Testis (tissue), 3 donors: Measurements from ENCODE around the gene DNAH17. TPM values are rescaled to one million over a fixed set of nuclear protein-coding genes. Genes with fewer than 3 reads are reported as not detected.

Experiments used
- DNase-seq: peaks from one replicate; pipeline ENCODE4 v3.0.0-alpha.2; 2019
- H3K27ac ChIP-seq, 2 donors: fragments of 200-600 bp; sonication (generic); one replicate each; pipeline ENCODE4 v1.5.1; 2019
- H3K27me3 ChIP-seq: fragments of 200-600 bp; sonication (generic); one replicate; pipeline ENCODE4 v1.5.1; 2019
- H3K36me3 ChIP-seq: fragments of 200-600 bp; sonication (generic); one replicate; pipeline ENCODE4 v1.5.1; 2017; ENCODE audit warnings: low read depth; ENCODE audit errors: missing control alignments
- H3K4me1 ChIP-seq: fragments of 200-600 bp; sonication (generic); one replicate; pipeline ENCODE4 v1.5.1; 2019
- H3K4me3 ChIP-seq, 2 donors: fragments of 200-600 bp; sonication (generic); one replicate each; pipeline ENCODE4 v1.5.1; 2017 to 2019
- H3K9me3 ChIP-seq: fragments of 200-600 bp; sonication (generic); one replicate; pipeline ENCODE4 v1.5.1; 2017
- CTCF ChIP-seq, 3 experiments: fragments of 450-650 bp in 2 of 3; fragments of 200-600 bp in 1 of 3; sonication (generic) in 1 of 3; IDR thresholded peaks; one replicate each; pipeline ENCODE4 v1.5.1; 2016 to 2019; ENCODE audit warnings: antibody characterized with exemption in 3 of 3, mild to moderate bottlenecking in 2 of 3, moderate library complexity in 1 of 3
- POLR2A ChIP-seq: fragments of 450-650 bp; IDR thresholded peaks from one replicate; pipeline ENCODE4 v1.6.1; 2017; ENCODE audit warnings: antibody characterized with exemption, mild to moderate bottlenecking, moderate library complexity
- WGBS, 2 donors: methylation state at CpG; one replicate each; pipeline ENCODE4 v1.1.5; 2018; 5-methylcytosine and 5-hydroxymethylcytosine counted together
- intact Hi-C: fragments of 100-400 bp; cut with DNase I; formaldehyde crosslinking; loops from one replicate; pipeline ENCODE4 v1.15.1; 2023; ENCODE audit warnings: low total_unique reads
- polyA plus RNA-seq: library from polyadenylated mRNA; stranded (reverse); fragments of 350-450 nt; fragmentation: Illumina TruSeq; extraction: RNeasy Lipid Tissue Mini Kit (QIAGEN cat#74804); gene quantifications from one replicate; pipeline ENCODE4 v1.2.3, GENCODE V29; 2014; ENCODE audit warnings: low read depth, low replicate concordance; ENCODE audit not compliant: insufficient read depth
- total RNA-seq, 2 donors: library from RNA; depleted of rRNA; stranded (reverse); fragments of >200 nt; gene quantifications; one replicate each; pipeline ENCODE4 v1.2.3, GENCODE V29; 2016

The DNAH17 gene
- total and polyA plus RNA-seq, 3 donors from 2014 or later, result 38.5 to 93.1 (median 57.6) TPM

GRCh38 chr17:78380370-78380769, 196.8 kb downstream of the DNAH17 start:
- Histone ChIP-seq H3K27ac (no peak overlapping the region), H3K27me3 (no peaks in the 10 kb centered on the region), H3K4me1 (peaks cover 9% of the 10 kb centered on the region), H3K9me3 (no peaks in the 10 kb centered on the region), H3K36me3 (no peaks in the 10 kb centered on the region), H3K4me3 (no peak overlapping the region)
- 81 to 88% methylated on average over 5 of the region's 5 CpGs for WGBS, 2 donors
- intact Hi-C loops, result no loop called here
- no peak for DNase-seq
- TF ChIP-seq POLR2A (no peak), CTCF (IDR thresholded peaks at IDR 0.05) (no peak)

GRCh38 chr17:78379131-78379491, 198.1 kb downstream of the DNAH17 start:
- Histone ChIP-seq H3K27me3 (no peaks in the 10 kb centered on the region), H3K36me3 (no peaks in the 10 kb centered on the region), H3K27ac (peak overlapping the region; percentile 73 to 86), H3K4me1 (peaks cover 9% of the 10 kb centered on the region), H3K4me3 (peak overlapping the region; percentile 93 to 97), H3K9me3 (no peaks in the 10 kb centered on the region)
- DNase-seq, result no peak
- no peak for TF ChIP-seq POLR2A
- TF ChIP-seq CTCF (IDR thresholded peaks at IDR 0.05), result no peak
- intact Hi-C loops, result no loop called here
- WGBS, 2 donors, result 7 to 9% methylated on average over 2 to 7 of the region's 7 CpGs

GRCh38 chr17:78378225-78379130, 198.7 kb downstream of the DNAH17 start, which contains the start of gene PGS1:
TSS of gene PGS1 (plus strand) at chr17:78378649. CDS start at chr17:78378666, 17 bp downstream.
- peak; percentile 85 for DNase-seq
- no peaks in the 10 kb centered on the region for H3K36me3 ChIP-seq
- H3K27me3 ChIP-seq, result no peaks in the 10 kb centered on the region
- intact Hi-C loops, result no loop called here
- WGBS, 2 donors, result 3 to 5% methylated on average over 22 to 88 of the region's 89 CpGs
- H3K27ac ChIP-seq, result peak within 1 kb of the TSS; percentile 73 to 86
- TF ChIP-seq POLR2A, result no peak
- TF ChIP-seq CTCF (IDR thresholded peaks at IDR 0.05), result no peak
- H3K4me1 ChIP-seq, result peaks cover 9% of the 10 kb centered on the region
- no peaks in the 10 kb centered on the region for H3K9me3 ChIP-seq
- H3K4me3 ChIP-seq, result peak within 1 kb of the TSS; percentile 93 to 97

GRCh38 chr17:78377858-78378224, 199.4 kb downstream of the DNAH17 start:
- peaks cover 9% of the 10 kb centered on the region for H3K4me1 ChIP-seq
- TF ChIP-seq CTCF (IDR thresholded peaks at IDR 0.05) (no peak), POLR2A (no peak)
- DNase-seq, result no peak

GRCh38 chr17:78376161-78376560, 201.0 kb downstream of the DNAH17 start:
- peaks cover 9% of the 10 kb centered on the region for H3K4me1 ChIP-seq
- no peaks in the 10 kb centered on the region for H3K9me3 ChIP-seq
- no peak overlapping the region for H3K27ac ChIP-seq
- intact Hi-C loops, result no loop called here
- H3K4me3 ChIP-seq, result no peak overlapping the region
- no peaks in the 10 kb centered on the region for H3K36me3 ChIP-seq
- H3K27me3 ChIP-seq, result no peaks in the 10 kb centered on the region
- TF ChIP-seq POLR2A, result no peak
- TF ChIP-seq CTCF (IDR thresholded peaks at IDR 0.05), result no peak
- WGBS, 2 donors, result 91% methylated on average over 5 of the region's 5 CpGs
- DNase-seq, result no peak

More at GRCh38 chr17:78377858-78378224, 199.4 kb downstream of the DNAH17 start:
- WGBS, 2 donors, result 30 to 51% methylated on average over 4 to 14 of the region's 14 CpGs
- peak overlapping the region; percentile 93 to 97 for H3K4me3 ChIP-seq
- H3K36me3 ChIP-seq, result no peaks in the 10 kb centered on the region
- H3K9me3 ChIP-seq, result no peaks in the 10 kb centered on the region
- H3K27me3 ChIP-seq, result no peaks in the 10 kb centered on the region
- peak overlapping the region in 1 of 2 donors; percentile 86 for H3K27ac ChIP-seq
- intact Hi-C loops, result no loop called here
